HCT116 (cell line): Measurements from ENCODE around the gene ENSA. TPM values are rescaled to one million over a fixed set of nuclear protein-coding genes. Genes with fewer than 3 reads are reported as not detected.
"Not testable (repeated sequence)": the region's sequence is repeated elsewhere in the genome, so short reads cannot be mapped to it uniquely, and the experiment has no call there.

Experiments used
- ATAC-seq: fragments of 200-7000 bp; cut with Tn5 transposase; 2 replicates; pipeline ENCODE4 v1.9.1; 2020; ENCODE audit warnings: mild to moderate bottlenecking, moderate library complexity
- BruUV-seq: library from RNA; stranded (reverse); fragments of 400-500 nt; replicated peaks from 2 replicates; lab custom pipeline; 2021; lab: Mats Ljungman, UMichigan
- CTCF ChIA-PET: fragments of 300-600 bp; sonication (Branson Sonifier 250); formaldehyde crosslinking; loops from one replicate; lab custom pipeline; 2021; ENCODE audit warnings: antibody characterized with exemption; lab: Charles Lee
- POLR2A ChIA-PET: fragments of 300-600, 350-600 bp; sonication (Branson Sonifier 250); formaldehyde crosslinking; loops from one replicate; lab custom pipeline; 2021; ENCODE audit warnings: antibody characterized with exemption; lab: Charles Lee
- RAD21 ChIA-PET, 2 experiments: fragments of 300-600 bp; sonication (Branson Sonifier 250); formaldehyde crosslinking; loops; one replicate each; lab custom pipeline; 2023; ENCODE audit warnings: low total read pairs in 2 of 2; ENCODE audit not compliant: uncharacterized antibody in 2 of 2, unreplicated experiment in 2 of 2, low non-redundant PET in 1 of 2; lab: Charles Lee
- DNase-seq: peaks from one replicate; pipeline ENCODE4 v3.0.0-alpha.2; 2010; ENCODE audit warnings: low read depth, low spot score
- H2AFZ ChIP-seq: fragments of 200-600 bp; shearing (Covaris generic), sonication (generic); 2 replicates; pipeline ENCODE4 v1.6.1; 2017; ENCODE audit warnings: low read depth, mixed run types, mixed read lengths, antibody characterized with exemption, low read length; ENCODE audit not compliant: poor library complexity, severe bottlenecking
- H3K27ac ChIP-seq: 2 replicates; pipeline ENCODE4 v1.5.1; 2012; ENCODE audit warnings: low read depth, low read length
- H3K27me3 ChIP-seq: fragments of 200-600 bp; sonication (generic); 2 replicates; pipeline ENCODE4 v1.6.1; 2016; ENCODE audit warnings: mixed run types, low read length, mixed read lengths; ENCODE audit not compliant: insufficient read depth
- H3K36me3 ChIP-seq, 2 experiments: fragments of 200-500 bp in 1 of 2; fragments of 200-600 bp in 1 of 2; sonication (Bioruptor generic) in 1 of 2; sonication (generic) in 1 of 2; 2 replicates each; pipeline versions ENCODE4 v1.5.1 to v1.6.1; 2014 to 2016; ENCODE audit warnings: low read length in 2 of 2, inconsistent platforms in 1 of 2, mixed read lengths in 1 of 2, mixed run types in 1 of 2; ENCODE audit not compliant: insufficient read depth in 2 of 2, control insufficient read depth in 1 of 2
- H3K4me1 ChIP-seq, 2 experiments: fragments of 200-600 bp in 1 of 2; sonication (generic) in 1 of 2; 2 replicates each; pipeline versions ENCODE4 v1.5.1 to v1.6.1; 2012 to 2017; ENCODE audit warnings: low read length in 2 of 2, inconsistent platforms in 1 of 2, mild to moderate bottlenecking in 1 of 2, mixed read lengths in 1 of 2, mixed run types in 1 of 2, moderate library complexity in 1 of 2; ENCODE audit not compliant: insufficient read depth in 2 of 2, control insufficient read depth in 1 of 2
- H3K4me2 ChIP-seq: fragments of 200-600 bp; sonication (generic); 2 replicates; pipeline ENCODE4 v1.6.1; 2017; ENCODE audit warnings: mixed run types, low read length, mixed read lengths
- H3K4me3 ChIP-seq, 2 experiments: fragments of 200-600 bp in 1 of 2; sonication (generic) in 1 of 2; replicated peaks in 1 of 2; 2 replicates each; pipeline ENCODE4 v1.5.1; 2011 to 2016; ENCODE audit warnings: low read length in 2 of 2, control low read depth in 1 of 2, low read depth in 1 of 2, mild to moderate bottlenecking in 1 of 2, mixed read lengths in 1 of 2, mixed run types in 1 of 2
- H3K79me2 ChIP-seq: fragments of 200-600 bp; sonication (generic); 2 replicates; pipeline ENCODE4 v1.6.1; 2017; ENCODE audit warnings: mild to moderate bottlenecking, mixed run types, low read length, moderate library complexity, mixed read lengths; ENCODE audit not compliant: insufficient read depth
- H3K9ac ChIP-seq: fragments of 200-600 bp; sonication (generic); 2 replicates; pipeline ENCODE4 v1.6.1; 2016; ENCODE audit warnings: low read length, mixed read lengths
- H3K9me2 ChIP-seq: fragments of 200-600 bp; sonication (generic), shearing (Covaris generic); 2 replicates; pipeline ENCODE4 v1.6.1; 2017; ENCODE audit warnings: mixed run types, mild to moderate bottlenecking, moderate library complexity; ENCODE audit not compliant: insufficient read depth
- H3K9me3 ChIP-seq, 2 experiments: fragments of 200-500 bp in 1 of 2; fragments of 200-600 bp in 1 of 2; sonication (Bioruptor generic) in 1 of 2; sonication (generic) in 1 of 2; 2 replicates each; pipeline ENCODE4 v1.6.1; 2014 to 2017; ENCODE audit warnings: low read length in 2 of 2, mixed read lengths in 2 of 2, inconsistent platforms in 1 of 2, low read depth in 1 of 2, mild to moderate bottlenecking in 1 of 2, mixed run types in 1 of 2, moderate library complexity in 1 of 2; ENCODE audit not compliant: control insufficient read depth in 1 of 2, insufficient read depth in 1 of 2
- H4K20me1 ChIP-seq: fragments of 200-600 bp; sonication (generic), shearing (Covaris generic); 2 replicates; pipeline ENCODE4 v1.6.1; 2017; ENCODE audit warnings: mixed run types, mild to moderate bottlenecking, moderate library complexity; ENCODE audit not compliant: insufficient read depth
- EGR1 ChIP-seq: IDR thresholded peaks from 2 replicates; pipeline ENCODE4 v1.6.1; 2012; ENCODE audit warnings: low read depth
- EZH2 ChIP-seq: fragments of 200-600 bp; sonication (generic); IDR thresholded peaks from 2 replicates; pipeline ENCODE4 v1.6.1; 2017; ENCODE audit warnings: antibody characterized with exemption, mixed run types
- ZBTB33 ChIP-seq: IDR thresholded peaks from 2 replicates; pipeline ENCODE4 v1.6.1; 2011; ENCODE audit warnings: mild to moderate bottlenecking, low read length, moderate library complexity; ENCODE audit not compliant: insufficient replicate concordance; ENCODE audit errors: extremely low read depth
- ZFX ChIP-seq: fragments of 450-650 bp; IDR thresholded peaks from 2 replicates; pipeline ENCODE4 v1.6.1; 2017
- intact Hi-C: fragments of 100-400 bp; cut with micrococcal nuclease; formaldehyde crosslinking; loops from 2 replicates; pipeline ENCODE4 v1.10.0; 2022
- total RNA-seq: library from RNA; stranded (reverse); gene quantifications from one replicate; pipeline ENCODE4 v1.2.1, GENCODE V29; 2021; ENCODE audit not compliant: unreplicated experiment

Gene ENSA
- total RNA-seq, 1 experiment from 2014 or later: 130 TPM

DNA sequence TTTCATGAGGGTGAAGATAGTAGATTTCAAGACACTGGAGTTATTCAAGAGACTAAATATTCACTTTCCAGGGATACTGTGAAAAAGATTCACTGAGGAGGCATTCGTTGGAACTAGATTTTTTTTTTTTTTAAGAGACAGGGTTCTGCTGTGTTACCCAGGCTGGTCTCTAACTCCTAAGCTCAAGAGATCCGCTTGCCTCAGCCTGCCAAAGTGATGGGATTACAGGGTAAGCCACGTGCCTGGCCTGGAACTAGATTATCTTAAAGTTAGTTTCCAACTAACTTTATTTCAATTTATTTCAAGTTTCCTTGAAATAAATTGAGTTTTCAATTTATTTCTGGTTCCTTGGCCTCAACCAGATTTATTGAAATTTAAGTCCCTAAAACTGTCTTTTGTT, 25.7 kb downstream of the ENSA start:
- Histone ChIP-seq H4K20me1 (no peaks in the 10 kb centered on the region), H3K4me1 (peaks cover 20 to 38% of the 10 kb centered on the region in 2 experiments), H3K27me3 (no peaks in the 10 kb centered on the region), H3K4me3 (no peak overlapping the region), H3K4me2 (peak overlapping the region; percentile 68), H2AFZ (no peak overlapping the region), H3K36me3 (no peaks in the 10 kb centered on the region), H3K9me3 (no peaks in the 10 kb centered on the region), H3K27ac (peak overlapping the region; percentile 87), H3K9ac (peak overlapping the region; percentile 56; the same call in 1 of the 2 replicates), H3K79me2 (no peaks in the 10 kb centered on the region), H3K9me2 (no peaks in the 10 kb centered on the region)
- RAD21 ChIA-PET: no interaction called here
- ATAC-seq: no peak
- CTCF ChIA-PET: interaction anchor here (0.6 to 1.2 kb wide), 3 partner anchors 16 to 71 kb away, joined by 3 read pairs; no protein-coding TSS in a partner anchor
- no peak for TF ChIP-seq ZFX
- TF ChIP-seq EZH2: no peak
- no peak for TF ChIP-seq EGR1
- TF ChIP-seq ZBTB33: no peak
- POLR2A ChIA-PET: interaction anchor here (0.6 to 3.5 kb wide), 5 partner anchors 11 to 894 kb away, joined by 3 to 31 read pairs (median 5); partner anchors contain the start of genes ENSA and MCL1
- intact Hi-C loops: no loop called here
- no TSS peak for BruUV-seq
- DNase-seq: no peak

GRCh38 chr1:150602372-150602771, 27.0 kb downstream of the ENSA start:
- ATAC-seq, H3K9ac ChIP-seq, H3K36me3 ChIP-seq, H3K4me3 ChIP-seq, DNase-seq, intact Hi-C loops, H3K27me3 ChIP-seq, CTCF ChIA-PET, H3K79me2 ChIP-seq, H3K4me2 ChIP-seq, H4K20me1 ChIP-seq, BruUV-seq, H3K9me3 ChIP-seq, H3K27ac ChIP-seq, H3K9me2 ChIP-seq, H2AFZ ChIP-seq: not testable (repeated sequence)
- H3K4me1 ChIP-seq: peaks cover 20 to 48% of the 10 kb centered on the region in 2 experiments
- ChIA-PET RAD21 (interaction anchor here in 1 of 2 experiments (0.7 kb wide), 1 partner anchor 19 kb away, joined by 3 read pairs; no protein-coding TSS in a partner anchor), POLR2A (interaction anchor here (1.5 to 3.5 kb wide), 3 partner anchors 10 to 27 kb away, joined by 3 to 31 read pairs (median 5); partner anchors contain the start of genes ENSA and MCL1)
